Ascending aorta (tissue), 2 donors: ENCODE results near the gene FBLN7. TPM values are rescaled to one million over a fixed set of nuclear protein-coding genes. Genes with fewer than 3 reads are reported as not detected.

Source experiments
- DNase-seq, 2 donors: peaks; one replicate each; pipeline ENCODE4 v3.0.0-alpha.2; 2019; ENCODE audit warnings: low spot score in 2 of 2
- H3K27ac ChIP-seq, 2 donors: fragments of 200-600 bp; sonication (generic); one replicate each; pipeline ENCODE4 v1.5.1; 2016 to 2017; ENCODE audit warnings: mild to moderate bottlenecking in 1 of 2
- H3K27me3 ChIP-seq: fragments of 200-600 bp; sonication (generic); one replicate; pipeline ENCODE4 v1.5.1; 2017
- H3K36me3 ChIP-seq, 2 donors: fragments of 200-600 bp; sonication (generic); one replicate each; pipeline ENCODE4 v1.5.1; 2016
- H3K4me1 ChIP-seq, 2 donors: fragments of 200-600 bp; sonication (generic); one replicate each; pipeline ENCODE4 v1.5.1; 2016 to 2017; ENCODE audit warnings: mild to moderate bottlenecking in 1 of 2
- H3K4me3 ChIP-seq, 2 donors: fragments of 200-600 bp; sonication (generic); one replicate each; pipeline ENCODE4 v1.5.1; 2016 to 2017; ENCODE audit warnings: mild to moderate bottlenecking in 1 of 2
- H3K9me3 ChIP-seq, 2 donors: fragments of 200-600 bp; sonication (generic); one replicate each; pipeline ENCODE4 v1.5.1; 2016
- CTCF ChIP-seq, 3 experiments: fragments of 200-600 bp in 2 of 3; fragments of 450-650 bp in 1 of 3; sonication (generic) in 2 of 3; IDR thresholded peaks; one replicate each; pipeline ENCODE4 v1.5.1; 2016 to 2019; ENCODE audit warnings: antibody characterized with exemption in 3 of 3, mild to moderate bottlenecking in 1 of 3, moderate library complexity in 1 of 3
- intact Hi-C: fragments of 100-400 bp; cut with DNase I; formaldehyde crosslinking; loops from one replicate; pipeline ENCODE4 v1.15.1; 2023
- total RNA-seq: library from RNA; depleted of rRNA; stranded (reverse); fragments of >200 nt; gene quantifications from one replicate; pipeline ENCODE4 v1.1.0, GENCODE V29; 2016

FBLN7 gene
- total RNA-seq, 1 donor from 2014 or later, result 0.43 TPM

GRCh38 chr2:112160283-112161250, 22.4 kb downstream of the FBLN7 start:
- Histone ChIP-seq H3K9me3 (no peaks in the 10 kb centered on the region), H3K27me3 (no peaks in the 10 kb centered on the region), H3K4me3 (no peak overlapping the region), H3K4me1 (no peaks in the 10 kb centered on the region), H3K27ac (no peak overlapping the region), H3K36me3 (no peaks in the 10 kb centered on the region)
- intact Hi-C loops, result no loop called here
- DNase-seq, result peak in 1 of 2 donors; percentile 43
- TF ChIP-seq CTCF (IDR thresholded peaks at IDR 0.05), result no peak

- no peak for TF ChIP-seq CTCF (IDR thresholded peaks at IDR 0.05)
- Histone ChIP-seq H3K27ac (no peak overlapping the region), H3K4me1 (no peaks in the 10 kb centered on the region), H3K27me3 (no peaks in the 10 kb centered on the region), H3K9me3 (no peaks in the 10 kb centered on the region), H3K36me3 (no peaks in the 10 kb centered on the region), H3K4me3 (no peak overlapping the region)
- peak in 1 of 2 donors; percentile 40 for DNase-seq
- intact Hi-C loops, result no loop called here
Measured at GRCh38 chr2:112161431-112162145, 23.4 kb downstream of the FBLN7 start.

- intact Hi-C loops, result no loop called here
- Histone ChIP-seq H3K4me1 (no peaks in the 10 kb centered on the region), H3K4me3 (no peak overlapping the region), H3K27me3 (no peaks in the 10 kb centered on the region), H3K9me3 (no peaks in the 10 kb centered on the region), H3K36me3 (no peaks in the 10 kb centered on the region), H3K27ac (no peak overlapping the region)
- no peak for TF ChIP-seq CTCF (IDR thresholded peaks at IDR 0.05)
- peak in 1 of 2 donors; percentile 19 for DNase-seq
Measured at GRCh38 chr2:112162341-112162740, 24.2 kb downstream of the FBLN7 start.

- H3K9me3 ChIP-seq, result no peaks in the 10 kb centered on the region
- intact Hi-C loops, result no loop called here
- no peaks in the 10 kb centered on the region for H3K27me3 ChIP-seq
- DNase-seq, result peak in 1 of 2 donors; percentile 21
- H3K36me3 ChIP-seq, result no peaks in the 10 kb centered on the region
- H3K27ac ChIP-seq, result no peak overlapping the region
- no peaks in the 10 kb centered on the region for H3K4me1 ChIP-seq
- no peak overlapping the region for H3K4me3 ChIP-seq
- no peak for TF ChIP-seq CTCF (IDR thresholded peaks at IDR 0.05)
Measured at GRCh38 chr2:112162956-112163355, 24.8 kb downstream of the FBLN7 start.

GRCh38 chr2:112163541-112163981, 25.4 kb downstream of the FBLN7 start:
- DNase-seq, result peak in 1 of 2 donors; percentile 25

More at GRCh38 chr2:112163541-112163981, 25.4 kb downstream of the FBLN7 start:
- intact Hi-C loops, result no loop called here
- TF ChIP-seq CTCF (IDR thresholded peaks at IDR 0.05), result no peak
- Histone ChIP-seq H3K4me1 (no peaks in the 10 kb centered on the region), H3K36me3 (no peaks in the 10 kb centered on the region), H3K27ac (no peak overlapping the region), H3K4me3 (no peak overlapping the region), H3K27me3 (no peaks in the 10 kb centered on the region), H3K9me3 (no peaks in the 10 kb centered on the region)
